Gastroesophageal sphincter (tissue), 3 donors: ENCODE data around the gene VSIG10.

Source experiments
- POLR2A ChIP-seq, 2 donors: fragments of 450-650 bp; IDR thresholded peaks; one replicate each; pipeline ENCODE4 v1.6.1; 2017; ENCODE audit warnings: antibody characterized with exemption in 2 of 2, mild to moderate bottlenecking in 2 of 2, moderate library complexity in 1 of 2
- TF ChIP-seq, protein P1 (sequence below), 4 experiments: fragments of 200-600 bp in 2 of 4; fragments of 450-650 bp in 2 of 4; sonication (generic) in 1 of 4; IDR thresholded peaks; one replicate each; pipeline ENCODE4 v1.5.1; 2017 to 2019; ENCODE audit warnings: antibody characterized with exemption in 4 of 4, mild to moderate bottlenecking in 2 of 4, moderate library complexity in 2 of 4

DNA sequence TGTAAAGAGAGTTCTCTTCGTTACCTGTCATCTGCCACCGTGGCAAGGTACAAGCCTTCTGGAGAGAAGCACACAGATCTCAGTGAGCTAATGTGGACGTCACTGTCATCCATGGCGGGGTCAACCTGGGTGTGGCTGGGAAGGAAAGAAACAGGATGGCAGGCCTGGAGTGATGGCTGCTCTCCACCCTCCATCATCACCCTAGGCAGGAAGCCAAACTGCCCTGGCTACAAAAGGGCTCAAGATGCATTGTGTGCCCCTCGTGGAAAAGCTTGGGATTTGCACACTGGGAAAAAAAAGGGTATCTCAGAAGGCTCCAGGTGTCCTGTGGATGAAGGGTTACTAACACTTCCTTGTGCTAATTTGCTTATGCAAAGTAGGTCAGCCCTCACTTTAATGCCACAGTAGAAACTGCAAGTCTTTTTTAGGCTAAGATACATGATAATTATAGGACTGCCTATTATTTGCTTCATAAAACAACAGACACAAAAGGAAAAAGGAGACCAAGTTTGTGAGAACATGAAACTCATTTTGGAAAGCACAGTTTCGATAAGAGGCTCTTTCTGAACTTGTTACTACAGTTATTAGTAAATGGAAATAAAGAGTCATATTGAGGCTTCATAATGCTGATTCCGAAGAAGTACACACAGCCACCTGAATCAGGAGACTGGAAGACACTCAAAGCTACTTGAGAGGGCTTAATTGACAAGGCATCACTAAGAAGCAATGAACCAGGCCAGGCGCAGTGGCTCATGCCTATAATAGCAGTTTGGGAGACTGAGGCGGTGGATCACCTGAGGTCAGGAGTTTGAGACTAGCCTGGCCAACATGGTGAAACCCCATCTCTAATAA is 68.4 kb downstream of the VSIG10 start:
- TF ChIP-seq, protein P1, sequence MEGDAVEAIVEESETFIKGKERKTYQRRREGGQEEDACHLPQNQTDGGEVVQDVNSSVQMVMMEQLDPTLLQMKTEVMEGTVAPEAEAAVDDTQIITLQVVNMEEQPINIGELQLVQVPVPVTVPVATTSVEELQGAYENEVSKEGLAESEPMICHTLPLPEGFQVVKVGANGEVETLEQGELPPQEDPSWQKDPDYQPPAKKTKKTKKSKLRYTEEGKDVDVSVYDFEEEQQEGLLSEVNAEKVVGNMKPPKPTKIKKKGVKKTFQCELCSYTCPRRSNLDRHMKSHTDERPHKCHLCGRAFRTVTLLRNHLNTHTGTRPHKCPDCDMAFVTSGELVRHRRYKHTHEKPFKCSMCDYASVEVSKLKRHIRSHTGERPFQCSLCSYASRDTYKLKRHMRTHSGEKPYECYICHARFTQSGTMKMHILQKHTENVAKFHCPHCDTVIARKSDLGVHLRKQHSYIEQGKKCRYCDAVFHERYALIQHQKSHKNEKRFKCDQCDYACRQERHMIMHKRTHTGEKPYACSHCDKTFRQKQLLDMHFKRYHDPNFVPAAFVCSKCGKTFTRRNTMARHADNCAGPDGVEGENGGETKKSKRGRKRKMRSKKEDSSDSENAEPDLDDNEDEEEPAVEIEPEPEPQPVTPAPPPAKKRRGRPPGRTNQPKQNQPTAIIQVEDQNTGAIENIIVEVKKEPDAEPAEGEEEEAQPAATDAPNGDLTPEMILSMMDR (IDR thresholded peaks at IDR 0.05) = no peak
- TF ChIP-seq POLR2A (IDR thresholded peaks at IDR 0.05) = no peak
